Brain microvascular endothelial cell (primary cell): ENCODE measurements around the gene SLC7A14.

ENCODE experiments used
- DNase-seq: peaks from one replicate; pipeline ENCODE4 v3.0.0-alpha.2; 2020
- H3K27ac ChIP-seq: fragments of 250-450 bp; sonication (Bioruptor Pico); 2 replicates; pipeline ENCODE4 v1.5.1; 2020; ENCODE audit warnings: mild to moderate bottlenecking, moderate library complexity
- H3K27me3 ChIP-seq: fragments of 250-450 bp; sonication (Bioruptor Pico); replicated peaks from 2 replicates; pipeline ENCODE4 v1.5.1; 2020; ENCODE audit warnings: mild to moderate bottlenecking
- H3K36me3 ChIP-seq: fragments of 250-450 bp; sonication (Bioruptor Pico); replicated peaks from 2 replicates; pipeline ENCODE4 v1.5.1; 2020; ENCODE audit warnings: mild to moderate bottlenecking
- H3K4me3 ChIP-seq: 2 replicates; pipeline ENCODE4 v1.5.1; 2011; ENCODE audit warnings: low read depth, mild to moderate bottlenecking, control low read depth, low read length, moderate library complexity
- in situ Hi-C: cut with HindIII; loops from 2 replicates; pipeline ENCODE4 v1.10.0; 2017; ENCODE audit warnings: low sequenced_read_pairs, low pct_ligation_motif_present
- TF ChIP-seq, protein P1 (sequence below): IDR thresholded peaks from 2 replicates; pipeline ENCODE4 v1.5.1; 2011; ENCODE audit warnings: low read depth, mild to moderate bottlenecking, moderate library complexity, low read length, control low read depth, inconsistent platforms; ENCODE audit errors: missing control alignments

Gene SLC7A14

GRCh38 chr3:170421111-170421641, 164.7 kb downstream of the SLC7A14 start:
- TF ChIP-seq, protein P1, sequence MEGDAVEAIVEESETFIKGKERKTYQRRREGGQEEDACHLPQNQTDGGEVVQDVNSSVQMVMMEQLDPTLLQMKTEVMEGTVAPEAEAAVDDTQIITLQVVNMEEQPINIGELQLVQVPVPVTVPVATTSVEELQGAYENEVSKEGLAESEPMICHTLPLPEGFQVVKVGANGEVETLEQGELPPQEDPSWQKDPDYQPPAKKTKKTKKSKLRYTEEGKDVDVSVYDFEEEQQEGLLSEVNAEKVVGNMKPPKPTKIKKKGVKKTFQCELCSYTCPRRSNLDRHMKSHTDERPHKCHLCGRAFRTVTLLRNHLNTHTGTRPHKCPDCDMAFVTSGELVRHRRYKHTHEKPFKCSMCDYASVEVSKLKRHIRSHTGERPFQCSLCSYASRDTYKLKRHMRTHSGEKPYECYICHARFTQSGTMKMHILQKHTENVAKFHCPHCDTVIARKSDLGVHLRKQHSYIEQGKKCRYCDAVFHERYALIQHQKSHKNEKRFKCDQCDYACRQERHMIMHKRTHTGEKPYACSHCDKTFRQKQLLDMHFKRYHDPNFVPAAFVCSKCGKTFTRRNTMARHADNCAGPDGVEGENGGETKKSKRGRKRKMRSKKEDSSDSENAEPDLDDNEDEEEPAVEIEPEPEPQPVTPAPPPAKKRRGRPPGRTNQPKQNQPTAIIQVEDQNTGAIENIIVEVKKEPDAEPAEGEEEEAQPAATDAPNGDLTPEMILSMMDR, result no peak
- H3K4me3 ChIP-seq, result peak overlapping the region; percentile 72
- peaks cover 25% of the 10 kb centered on the region for H3K36me3 ChIP-seq
- H3K27ac ChIP-seq, result peak overlapping the region; percentile 9
- no peak for DNase-seq
- in situ Hi-C loops, result no loop called here
- H3K27me3 ChIP-seq, result no peaks in the 10 kb centered on the region

DNA sequence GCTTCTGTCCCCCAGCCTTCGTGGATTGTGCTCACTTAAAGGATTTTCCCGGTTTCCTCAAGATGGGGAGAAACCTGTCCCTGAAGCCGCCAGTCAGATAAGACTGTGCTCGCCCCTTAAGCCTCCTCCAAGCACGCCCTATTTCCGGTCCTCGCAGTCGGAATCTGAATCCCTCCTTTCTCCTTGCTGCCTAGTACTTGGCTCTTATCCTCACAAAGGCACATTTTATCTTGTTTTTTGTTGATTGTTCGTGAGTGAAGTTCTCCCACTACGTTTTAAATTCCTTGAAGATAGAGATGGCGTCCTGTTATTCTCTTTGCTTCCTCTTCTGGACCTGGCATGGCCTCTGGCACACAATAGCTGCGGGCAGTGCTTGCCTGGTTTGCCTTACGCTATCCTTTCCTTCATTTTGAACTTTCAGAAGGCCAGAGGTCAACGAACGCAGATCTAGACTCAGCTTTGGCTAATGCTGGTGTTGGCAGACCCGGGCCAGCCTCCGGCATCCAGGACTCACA, 165.5 kb downstream of the SLC7A14 start:
- no peak for DNase-seq
- H3K36me3 ChIP-seq, result peaks cover 17% of the 10 kb centered on the region
- peak overlapping the region; percentile 56 for H3K27ac ChIP-seq

DNA sequence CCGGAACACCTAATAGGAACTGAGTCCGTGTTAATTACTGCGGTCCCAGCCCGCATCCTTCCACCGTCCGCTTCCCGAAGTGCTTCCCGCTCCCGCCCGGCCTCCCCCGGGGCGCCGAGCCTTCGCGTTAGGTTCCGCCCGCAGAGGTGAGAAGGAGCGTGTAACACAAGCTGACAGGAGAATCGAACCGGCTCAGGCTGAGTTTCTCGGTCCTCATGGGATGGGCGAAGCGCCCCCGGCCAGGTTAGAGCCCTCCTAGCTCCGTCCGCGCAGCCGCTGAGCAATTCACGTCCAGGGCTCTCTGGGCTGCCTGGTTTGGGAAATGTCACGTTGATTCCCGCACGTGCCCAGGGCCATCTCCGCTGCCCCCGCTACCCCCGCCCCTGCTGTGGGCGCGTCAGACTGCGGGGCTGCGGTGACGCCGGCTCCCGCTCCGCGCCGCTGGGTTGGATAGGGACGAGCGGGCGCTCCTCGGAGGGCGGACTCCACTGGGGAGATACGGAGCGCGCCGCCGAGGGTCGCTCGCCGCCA, 166.3 kb downstream of the SLC7A14 start:
- peaks cover 11% of the 10 kb centered on the region for H3K36me3 ChIP-seq
- H3K27ac ChIP-seq, result peak overlapping the region; percentile 56
- peak overlapping the region; percentile 72 for H3K4me3 ChIP-seq
- H3K27me3 ChIP-seq, result no peaks in the 10 kb centered on the region
- in situ Hi-C loops, result no loop called here
- DNase-seq, result no peak
- TF ChIP-seq, protein P1, result no peak

More for the DNA sequence above, 165.5 kb downstream of the SLC7A14 start:
- in situ Hi-C loops, result no loop called here
- no peaks in the 10 kb centered on the region for H3K27me3 ChIP-seq
- TF ChIP-seq, protein P1, result no peak
- peak overlapping the region; percentile 72 for H3K4me3 ChIP-seq

GRCh38 chr3:170418422-170419398, 167.2 kb downstream of the SLC7A14 start, which contains the start of gene CLDN11:
Gene CLDN11 (plus strand): TSS chr3:170418868. CDS start chr3:170419067, 199 bp downstream.
- Histone ChIP-seq H3K36me3 (peaks cover 5% of the 10 kb centered on the region), H3K4me3 (peak within 1 kb of the TSS; percentile 72), H3K27ac (peak within 1 kb of the TSS; percentile 56), H3K27me3 (no peaks in the 10 kb centered on the region)
- in situ Hi-C loops, result no loop called here
- TF ChIP-seq, protein P1, result peak; percentile 48
- DNase-seq, result no peak

DNA sequence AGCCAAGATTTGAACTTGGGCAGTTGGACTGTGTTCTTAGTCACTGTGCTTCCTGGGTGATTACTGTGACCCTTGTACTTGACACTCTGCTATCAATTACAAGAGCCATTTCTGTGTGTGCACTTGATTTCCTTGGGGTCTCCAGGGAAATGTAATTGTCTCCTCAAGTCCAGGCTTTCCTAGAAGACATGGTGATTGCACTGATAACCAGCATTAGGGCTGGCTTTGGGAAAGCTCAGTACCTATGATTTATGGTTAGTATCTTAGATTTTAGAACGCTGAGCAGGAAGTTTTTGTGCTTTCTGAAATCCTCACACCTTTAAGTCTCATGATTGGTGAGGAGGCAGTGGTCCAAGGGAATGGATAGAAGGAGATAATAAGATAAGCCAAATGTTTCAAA, 168.8 kb downstream of the SLC7A14 start:
- Histone ChIP-seq H3K36me3 (no peaks in the 10 kb centered on the region), H3K27me3 (no peaks in the 10 kb centered on the region), H3K4me3 (no peak overlapping the region), H3K27ac (no peak overlapping the region)
- no peak for DNase-seq
- TF ChIP-seq, protein P1, result no peak
- in situ Hi-C loops, result no loop called here
